T-cell (primary cell): ENCODE data around the gene PFN1. TPM values are rescaled to one million over a fixed set of nuclear protein-coding genes. Genes with fewer than 3 reads are reported as not detected.
A peak's percentile ranks its signal among the peaks of the same experiment; 100 is the strongest.

Experiments used
- ATAC-seq, 4 experiments: fragments of 200-7000 bp in 3 of 4; fragments of 150-1000 bp in 1 of 4; cut with Tn5 transposase; replicated peaks in 1 of 4; 1 replicate in 3 of 4; 2 replicates in 1 of 4; pipeline ENCODE4 v1.10.0; 2021; ENCODE audit warnings: moderate library complexity in 3 of 4, mild to moderate bottlenecking in 2 of 4, moderate number of reproducible peaks in 1 of 4
- CTCF ChIA-PET, 2 donors: fragments of 300-600 bp; sonication (Branson Sonifier 250); formaldehyde crosslinking; loops; one replicate each; lab custom pipeline; 2022; ENCODE audit warnings: antibody characterized with exemption in 2 of 2; lab: Charles Lee
- POLR2A ChIA-PET, 2 donors: fragments of 300-600 bp; sonication (Branson Sonifier 250); formaldehyde crosslinking; loops; one replicate each; lab custom pipeline; 2022; ENCODE audit warnings: antibody characterized with exemption in 2 of 2; lab: Charles Lee
- DNase-seq, 35 experiments: peaks; one replicate each; pipeline versions ENCODE4 v3.0.0 to v3.0.0-alpha.2; 2013 to 2023
- H3K27ac ChIP-seq: one replicate; pipeline ENCODE4 v1.5.1; 2013; ENCODE audit warnings: low read length
- H3K27me3 ChIP-seq, 2 experiments: replicated peaks in 1 of 2; 1 replicate in 1 of 2; 2 replicates in 1 of 2; pipeline versions ENCODE4 v1.6.1 to v1.7.0; 2013; ENCODE audit warnings: low read length in 1 of 2, mixed read lengths in 1 of 2; ENCODE audit not compliant: control insufficient read depth in 2 of 2, insufficient read depth in 2 of 2; ENCODE audit errors: extremely low read depth in 1 of 2
- H3K36me3 ChIP-seq, 2 donors: 1 replicate in 1 of 2; 2 replicates in 1 of 2; pipeline versions ENCODE4 v1.6.1 to v1.7.0; 2013; ENCODE audit warnings: low read length in 1 of 2; ENCODE audit not compliant: control insufficient read depth in 2 of 2, insufficient read depth in 1 of 2; ENCODE audit errors: extremely low read depth in 1 of 2
- H3K4me1 ChIP-seq, 2 experiments: 1 replicate in 1 of 2; 2 replicates in 1 of 2; pipeline versions ENCODE4 v1.6.1 to v1.7.0; 2013; ENCODE audit warnings: low read length in 2 of 2, mixed read lengths in 1 of 2; ENCODE audit not compliant: insufficient read depth in 2 of 2, control insufficient read depth in 1 of 2; ENCODE audit errors: extremely low read depth in 1 of 2
- H3K4me3 ChIP-seq, 2 donors: 1 replicate in 1 of 2; 2 replicates in 1 of 2; pipeline versions ENCODE4 v1.5.1 to v1.7.0; 2013; ENCODE audit warnings: mild to moderate bottlenecking in 2 of 2, low read length in 1 of 2, moderate library complexity in 1 of 2; ENCODE audit not compliant: control insufficient read depth in 1 of 2; ENCODE audit errors: extremely low read depth in 1 of 2
- H3K9me3 ChIP-seq: 2 replicates; pipeline ENCODE4 v1.7.0; 2013
- H3K27ac Mint-ChIP-seq, 2 donors: one replicate each; pipeline ENCODE4 v1.8.0; 2020 to 2021; ENCODE audit warnings: mild to moderate bottlenecking in 2 of 2, mixed read lengths in 2 of 2
- H3K27me3 Mint-ChIP-seq, 2 donors: one replicate each; pipeline ENCODE4 v1.8.0; 2021 to 2022; ENCODE audit warnings: mixed read lengths in 2 of 2
- H3K36me3 Mint-ChIP-seq: one replicate; pipeline ENCODE4 v1.8.0; 2021; ENCODE audit warnings: mixed read lengths
- H3K4me1 Mint-ChIP-seq, 3 donors: one replicate each; pipeline ENCODE4 v1.8.0; 2020 to 2022; ENCODE audit warnings: mixed read lengths in 3 of 3, mild to moderate bottlenecking in 1 of 3
- H3K4me3 Mint-ChIP-seq, 3 donors: one replicate each; pipeline ENCODE4 v1.8.0; 2020 to 2022; ENCODE audit warnings: mild to moderate bottlenecking in 3 of 3, mixed read lengths in 3 of 3, moderate library complexity in 3 of 3
- H3K9me3 Mint-ChIP-seq, 3 donors: one replicate each; pipeline ENCODE4 v1.8.0; 2020 to 2022; ENCODE audit warnings: mixed read lengths in 3 of 3
- WGBS: methylation state at CpG from one replicate; pipeline ENCODE4 v1.1.5; 2013; ENCODE audit warnings: missing lambda C conversion rate; ENCODE audit not compliant: insufficient coverage; 5-methylcytosine and 5-hydroxymethylcytosine counted together
- total RNA-seq, 35 experiments: library from RNA in 6 of 35; stranded (reverse) in 6 of 35; fragments of 120-200 nt in 1 of 35; gene quantifications; one replicate each; pipeline versions ENCODE4 v1.2.1 to v1.2.4 and lab custom pipeline; 2013 to 2026

The PFN1 gene
- total RNA-seq, 5 donors from 2014 or later (not counting 1 experiment from before 2014, with no cell fraction given) = 654 to 853 (median 744) TPM

- no peak overlapping the region for H3K27ac ChIP-seq
- peaks cover 0 to 15% of the 10 kb centered on the region in 2 experiments for H3K4me1 ChIP-seq
- Mint-ChIP-seq H3K4me1 (peaks cover 19 to 24% (median 20%) of the 10 kb centered on the region in 3 donors), H3K27me3 (no peaks in the 10 kb centered on the region), H3K36me3 (no peaks in the 10 kb centered on the region), H3K9me3 (no peaks in the 10 kb centered on the region), H3K27ac (no peak overlapping the region), H3K4me3 (no peak overlapping the region)
- CTCF ChIA-PET = interaction anchor here (0.6 to 0.7 kb wide), 4 partner anchors 46 to 1942 kb away, joined by 3 to 7 read pairs (median 4); no protein-coding TSS in a partner anchor
- peaks cover 7 to 11% of the 10 kb centered on the region in 2 donors for H3K36me3 ChIP-seq
- no peaks in the 10 kb centered on the region for H3K27me3 ChIP-seq
- ATAC-seq = no peak
- H3K4me3 ChIP-seq = no peak overlapping the region
- DNase-seq = no peak
- 100% methylated on average over 4 of the region's 8 CpGs for WGBS
- no peaks in the 10 kb centered on the region for H3K9me3 ChIP-seq
- POLR2A ChIA-PET = interaction anchor here in 1 of 2 donors (0.6 kb wide), 1 partner anchor 1197 kb away, joined by 12 read pairs; no protein-coding TSS in a partner anchor
Observed at GRCh38 chr17:4955091-4955490, 6.8 kb upstream of the PFN1 start.

- no peak for DNase-seq
- Histone ChIP-seq H3K9me3 (no peaks in the 10 kb centered on the region), H3K4me3 (no peak overlapping the region), H3K4me1 (peaks cover 0 to 20% of the 10 kb centered on the region in 2 experiments), H3K36me3 (peaks cover 0 to 2% of the 10 kb centered on the region in 2 donors), H3K27ac (no peak overlapping the region), H3K27me3 (no peaks in the 10 kb centered on the region)
- H3K36me3 Mint-ChIP-seq = no peaks in the 10 kb centered on the region
- no peak overlapping the region for H3K4me3 Mint-ChIP-seq
- ATAC-seq = no peak
- H3K9me3 Mint-ChIP-seq = no peaks in the 10 kb centered on the region
- WGBS = 95% methylated on average over 14 of the region's 14 CpGs
- ChIA-PET POLR2A (interaction anchor here in 1 of 2 donors (0.6 kb wide), 1 partner anchor 41 kb away, joined by 4 read pairs; no protein-coding TSS in a partner anchor), CTCF (no interaction called here)
- H3K27me3 Mint-ChIP-seq = no peaks in the 10 kb centered on the region
- no peak overlapping the region for H3K27ac Mint-ChIP-seq
- peaks cover 22 to 28% (median 23%) of the 10 kb centered on the region in 3 donors for H3K4me1 Mint-ChIP-seq
Observed at GRCh38 chr17:4953451-4953961, 5.2 kb upstream of the PFN1 start.

DNA sequence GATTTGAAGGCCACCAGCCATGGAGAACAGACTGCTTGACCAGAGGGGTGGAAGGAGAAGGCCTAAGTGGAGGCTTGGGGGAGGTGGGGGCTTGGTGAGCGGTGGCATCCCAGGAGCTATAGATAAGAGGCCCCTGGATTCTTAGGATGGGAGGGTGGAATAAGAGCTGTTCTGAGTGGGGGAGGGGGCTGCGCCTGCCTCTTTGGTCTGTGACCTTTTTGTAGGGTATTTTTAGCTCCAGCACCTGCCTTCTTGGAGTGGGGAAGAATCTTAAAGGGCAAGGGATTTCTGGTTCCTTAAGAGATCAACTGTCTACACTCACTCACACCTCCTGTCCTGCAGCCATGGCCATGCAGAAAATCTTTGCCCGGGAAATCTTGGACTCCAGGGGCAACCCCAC is 3.2 kb upstream of the PFN1 start:
- WGBS = 94% methylated on average over 2 of the region's 3 CpGs
- Histone ChIP-seq H3K4me1 (peaks cover under 1 to 22% of the 10 kb centered on the region in 2 experiments), H3K9me3 (no peaks in the 10 kb centered on the region), H3K27ac (no peak overlapping the region), H3K4me3 (no peak overlapping the region), H3K36me3 (peaks cover 0 to 9% of the 10 kb centered on the region in 2 donors), H3K27me3 (no peaks in the 10 kb centered on the region)
- Mint-ChIP-seq H3K27ac (peak overlapping the region; percentile 22 to 87), H3K4me1 (peaks cover 21 to 32% (median 26%) of the 10 kb centered on the region in 3 donors), H3K36me3 (peaks cover 6% of the 10 kb centered on the region), H3K4me3 (peak overlapping the region in 2 of 3 donors; percentile 41 to 100), H3K9me3 (no peaks in the 10 kb centered on the region), H3K27me3 (no peaks in the 10 kb centered on the region)
- ATAC-seq (no peak), DNase-seq (no peak)
- POLR2A ChIA-PET = interaction anchor here in 1 of 2 donors (0.8 kb wide), 1 partner anchor 16 kb away, joined by 4 read pairs; the partner anchor contains the start of gene SPAG7
- CTCF ChIA-PET = interaction anchor here (0.6 to 0.7 kb wide), 2 partner anchors 244 to 741 kb away, joined by 3 to 5 read pairs; no protein-coding TSS in a partner anchor

GRCh38 chr17:4950746-4951204 is 2.4 kb upstream of the PFN1 start, which contains the start of gene ENO3:
Gene ENO3, plus strand, starts transcription at chr17:4951119. Its CDS starts 711 bp downstream, at chr17:4951830.
- WGBS = 90% methylated on average over 2 of the region's 7 CpGs
- Histone ChIP-seq H3K27ac (peak within 1 kb of the TSS; percentile 80), H3K9me3 (no peaks in the 10 kb centered on the region), H3K36me3 (peaks cover 0 to 16% of the 10 kb centered on the region in 2 donors), H3K27me3 (no peaks in the 10 kb centered on the region), H3K4me3 (peak within 1 kb of the TSS; percentile 53 to 65), H3K4me1 (peaks cover 4 to 28% of the 10 kb centered on the region in 2 experiments)
- H3K9me3 Mint-ChIP-seq = no peaks in the 10 kb centered on the region
- H3K4me3 Mint-ChIP-seq = peak within 1 kb of the TSS; percentile 74 to 100 (median 79)
- peaks cover 11% of the 10 kb centered on the region for H3K36me3 Mint-ChIP-seq
- H3K27ac Mint-ChIP-seq = peak within 1 kb of the TSS; percentile 85 to 87
- H3K4me1 Mint-ChIP-seq = peaks cover 24 to 33% (median 26%) of the 10 kb centered on the region in 3 donors
- no peaks in the 10 kb centered on the region for H3K27me3 Mint-ChIP-seq
- no peak for DNase-seq
- ChIA-PET POLR2A (no interaction called here), CTCF (interaction anchor here (0.6 to 0.7 kb wide), 2 partner anchors 243 to 740 kb away, joined by 3 to 5 read pairs; no protein-coding TSS in a partner anchor)
- ATAC-seq = no peak

GRCh38 chr17:4950075-4950745 is 1.9 kb upstream of the PFN1 start:
- Histone ChIP-seq H3K4me1 (peaks cover 7 to 34% of the 10 kb centered on the region in 2 experiments), H3K27ac (peak overlapping the region; percentile 80), H3K4me3 (peak overlapping the region; percentile 53 to 65), H3K27me3 (no peaks in the 10 kb centered on the region), H3K9me3 (no peaks in the 10 kb centered on the region), H3K36me3 (peaks cover 0 to 22% of the 10 kb centered on the region in 2 donors)
- no peaks in the 10 kb centered on the region for H3K9me3 Mint-ChIP-seq
- 4% methylated on average over 46 of the region's 52 CpGs for WGBS
- ChIA-PET POLR2A (no interaction called here), CTCF (interaction anchor here in 1 of 2 donors (0.6 to 0.8 kb wide), 2 partner anchors 15 to 16 kb away, joined by 4 to 6 read pairs; no protein-coding TSS in a partner anchor)
- peak overlapping the region; percentile 74 to 100 (median 79) for H3K4me3 Mint-ChIP-seq
- peaks cover 17% of the 10 kb centered on the region for H3K36me3 Mint-ChIP-seq
- DNase-seq = peak in 14 of 35 experiments; percentile 7 to 67 (median 28)
- peaks cover 30 to 38% (median 31%) of the 10 kb centered on the region in 3 donors for H3K4me1 Mint-ChIP-seq
- no peaks in the 10 kb centered on the region for H3K27me3 Mint-ChIP-seq
- peak overlapping the region; percentile 85 to 87 for H3K27ac Mint-ChIP-seq
- peak; percentile 1 to 12 (median 8) for ATAC-seq
